ENCODE results near the gene MYH9. TPM values are rescaled to one million over a fixed set of nuclear protein-coding genes. Genes with fewer than 3 reads are reported as not detected.
A peak's percentile ranks its signal among the peaks of the same experiment; 100 is the strongest.

MYH9 gene
- total RNA-seq, 2 donors from 2014 or later: 1,447 to 1,631 TPM

GRCh38 chr22:36377022-36377631 is 10.6 kb downstream of the MYH9 start:
- ATAC-seq (ENCODE audit: insufficient number of reproducible peaks, low FRiP score, low read depth) (no peak), DNase-seq (ENCODE audit: low spot score) (no peak)
- Histone ChIP-seq H3K9me3 (no peaks in the 10 kb centered on the region), H3K27me3 (replicated peaks; ENCODE audit: insufficient read depth) (no peaks in the 10 kb centered on the region), H3K4me1 (ENCODE audit: control insufficient read depth in 1 of 2, low read depth in 2 of 2) (peaks cover 86 to 99% of the 10 kb centered on the region in 2 donors), H3K36me3 (no peaks in the 10 kb centered on the region), H3K4me3 (peak overlapping the region; percentile 59), H3K27ac (peak overlapping the region; percentile 72 to 79)
- TF ChIP-seq CTCF (IDR thresholded peaks at IDR 0.05): no peak

GRCh38 chr22:36376265-36376664 is 11.5 kb downstream of the MYH9 start:
- peak overlapping the region; percentile 59 for H3K4me3 ChIP-seq
- peak overlapping the region; percentile 72 to 79 for H3K27ac ChIP-seq
- ATAC-seq (ENCODE audit: insufficient number of reproducible peaks, low FRiP score, low read depth): no peak

GRCh38 chr22:36375071-36375980 is 12.4 kb downstream of the MYH9 start:
- Histone ChIP-seq H3K36me3 (no peaks in the 10 kb centered on the region), H3K27me3 (replicated peaks; ENCODE audit: insufficient read depth) (no peaks in the 10 kb centered on the region), H3K27ac (peak overlapping the region; percentile 76 to 97), H3K9me3 (no peaks in the 10 kb centered on the region), H3K4me3 (peak overlapping the region; percentile 5), H3K4me1 (ENCODE audit: control insufficient read depth in 1 of 2, low read depth in 2 of 2) (peaks cover 86 to 99% of the 10 kb centered on the region in 2 donors)
- TF ChIP-seq CTCF (IDR thresholded peaks at IDR 0.05): no peak
- DNase-seq (ENCODE audit: low spot score) (no peak), ATAC-seq (ENCODE audit: insufficient number of reproducible peaks, low FRiP score, low read depth) (no peak)

More at GRCh38 chr22:36376265-36376664, 11.5 kb downstream of the MYH9 start:
- Histone ChIP-seq H3K9me3 (no peaks in the 10 kb centered on the region), H3K27me3 (replicated peaks; ENCODE audit: insufficient read depth) (no peaks in the 10 kb centered on the region), H3K36me3 (no peaks in the 10 kb centered on the region), H3K4me1 (ENCODE audit: control insufficient read depth in 1 of 2, low read depth in 2 of 2) (peaks cover 86 to 99% of the 10 kb centered on the region in 2 donors)
- TF ChIP-seq CTCF (IDR thresholded peaks at IDR 0.05): no peak
- no peak for DNase-seq (ENCODE audit: low spot score)

GRCh38 chr22:36374603-36375024 is 13.2 kb downstream of the MYH9 start:
- H3K36me3 ChIP-seq: no peaks in the 10 kb centered on the region
- no peaks in the 10 kb centered on the region for H3K27me3 ChIP-seq (replicated peaks; ENCODE audit: insufficient read depth)
- H3K4me3 ChIP-seq: peak overlapping the region; percentile 5
- ATAC-seq (ENCODE audit: insufficient number of reproducible peaks, low FRiP score, low read depth) (no peak), DNase-seq (ENCODE audit: low spot score) (no peak)
- H3K4me1 ChIP-seq (ENCODE audit: control insufficient read depth in 1 of 2, low read depth in 2 of 2): peaks cover 92 to 99% of the 10 kb centered on the region in 2 donors
- peak overlapping the region; percentile 76 to 97 for H3K27ac ChIP-seq
- no peaks in the 10 kb centered on the region for H3K9me3 ChIP-seq
- TF ChIP-seq CTCF (IDR thresholded peaks at IDR 0.05): no peak

- Histone ChIP-seq H3K27ac (peak overlapping the region; percentile 76 to 97), H3K27me3 (replicated peaks; ENCODE audit: insufficient read depth) (no peaks in the 10 kb centered on the region), H3K4me1 (ENCODE audit: control insufficient read depth in 1 of 2, low read depth in 2 of 2) (peaks cover 97 to 99% of the 10 kb centered on the region in 2 donors), H3K9me3 (no peaks in the 10 kb centered on the region), H3K36me3 (no peaks in the 10 kb centered on the region), H3K4me3 (peak overlapping the region; percentile 60)
- TF ChIP-seq CTCF (IDR thresholded peaks at IDR 0.05): no peak
- ATAC-seq (ENCODE audit: insufficient number of reproducible peaks, low FRiP score, low read depth) (no peak), DNase-seq (ENCODE audit: low spot score) (no peak)
Observed at GRCh38 chr22:36373258-36373579, 14.5 kb downstream of the MYH9 start.

Data from thoracic aorta (tissue), 2 donors.